KMS-11 (cell line): ENCODE results near the gene SDK2.

Experiments used
- H2AFZ ChIP-seq: fragments of 200-600 bp; sonication (generic); 2 replicates; pipeline ENCODE4 v1.6.1; 2016; ENCODE audit warnings: antibody characterized with exemption, mixed run types, low read depth
- H3K27ac ChIP-seq: fragments of 200-600 bp; sonication (generic); 2 replicates; pipeline ENCODE4 v1.6.1; 2016; ENCODE audit warnings: mild to moderate bottlenecking, mixed run types
- H3K27me3 ChIP-seq: fragments of 200-600 bp; sonication (generic); 2 replicates; pipeline ENCODE4 v1.6.1; 2017; ENCODE audit warnings: mild to moderate bottlenecking, low read depth, mixed run types, moderate library complexity; ENCODE audit not compliant: insufficient read depth
- H3K36me3 ChIP-seq: fragments of 200-600 bp; sonication (generic); 2 replicates; pipeline ENCODE4 v1.6.1; 2017; ENCODE audit warnings: mild to moderate bottlenecking, mixed run types; ENCODE audit not compliant: insufficient read depth
- H3K4me1 ChIP-seq: fragments of 200-600 bp; sonication (generic); 2 replicates; pipeline ENCODE4 v1.6.1; 2016; ENCODE audit warnings: mild to moderate bottlenecking, low read depth, mixed run types; ENCODE audit not compliant: poor library complexity, severe bottlenecking
- H3K4me2 ChIP-seq: fragments of 200-600 bp; sonication (generic); 2 replicates; pipeline ENCODE4 v1.7.0; 2016; ENCODE audit warnings: mild to moderate bottlenecking, mixed run types
- H3K4me3 ChIP-seq: fragments of 200-600 bp; sonication (generic); IDR thresholded peaks from 2 replicates; pipeline ENCODE4 v1.6.1; 2017; ENCODE audit warnings: low read depth, low read length, mixed read lengths; ENCODE audit not compliant: insufficient read depth
- H3K79me2 ChIP-seq: fragments of 200-600 bp; sonication (generic); 2 replicates; pipeline ENCODE4 v1.6.1; 2016; ENCODE audit warnings: low read depth, mixed run types; ENCODE audit not compliant: insufficient read depth
- H3K9ac ChIP-seq: fragments of 200-600 bp; sonication (generic); 2 replicates; pipeline ENCODE4 v1.6.1; 2016; ENCODE audit warnings: mild to moderate bottlenecking, mixed run types
- H4K20me1 ChIP-seq: fragments of 200-600 bp; sonication (generic); 2 replicates; pipeline ENCODE4 v1.6.1; 2016; ENCODE audit warnings: mild to moderate bottlenecking, mixed run types; ENCODE audit not compliant: insufficient read depth
- CTCF ChIP-seq: fragments of 200-600 bp; sonication (generic); conservative IDR thresholded peaks from 2 replicates; pipeline ENCODE4 v1.6.1; 2017; ENCODE audit warnings: low read depth, mild to moderate bottlenecking, antibody characterized with exemption, low read length, moderate library complexity, mixed read lengths

SDK2 gene

GRCh38 chr17:73566905-73567782, 77.1 kb downstream of the SDK2 start:
- Histone ChIP-seq H3K4me3 (no peak overlapping the region), H3K4me1 (no peaks in the 10 kb centered on the region), H3K9ac (no peak overlapping the region), H3K27ac (no peak overlapping the region), H3K27me3 (peaks cover 27% of the 10 kb centered on the region; the same call in 1 of the 2 replicates), H2AFZ (no peak overlapping the region), H3K36me3 (no peaks in the 10 kb centered on the region), H4K20me1 (no peaks in the 10 kb centered on the region), H3K79me2 (no peaks in the 10 kb centered on the region), H3K4me2 (no peak overlapping the region)
- TF ChIP-seq CTCF, result no peak

- Histone ChIP-seq H2AFZ (no peak overlapping the region), H3K4me1 (no peaks in the 10 kb centered on the region), H3K4me2 (no peak overlapping the region), H3K27ac (no peak overlapping the region), H4K20me1 (no peaks in the 10 kb centered on the region), H3K4me3 (no peak overlapping the region), H3K9ac (no peak overlapping the region), H3K79me2 (no peaks in the 10 kb centered on the region), H3K36me3 (no peaks in the 10 kb centered on the region), H3K27me3 (peaks cover 30% of the 10 kb centered on the region; the same call in 1 of the 2 replicates)
- no peak for TF ChIP-seq CTCF
These were observed 79.4 kb downstream of the SDK2 start for GRCh38 chr17:73564843-73565242.

- Histone ChIP-seq H3K9ac (no peak overlapping the region), H3K27ac (no peak overlapping the region), H3K4me3 (no peak overlapping the region), H3K4me2 (no peak overlapping the region), H2AFZ (no peak overlapping the region), H3K79me2 (no peaks in the 10 kb centered on the region), H3K27me3 (peaks cover 35% of the 10 kb centered on the region; the same call in 1 of the 2 replicates), H3K36me3 (no peaks in the 10 kb centered on the region), H3K4me1 (no peaks in the 10 kb centered on the region), H4K20me1 (no peaks in the 10 kb centered on the region)
- no peak for TF ChIP-seq CTCF
These were observed 81.3 kb downstream of the SDK2 start for GRCh38 chr17:73562896-73563295.

GRCh38 chr17:73561111-73561510, 83.1 kb downstream of the SDK2 start:
- H3K4me1 ChIP-seq, result no peaks in the 10 kb centered on the region
- H3K27me3 ChIP-seq, result peaks cover 44% of the 10 kb centered on the region
- no peak overlapping the region for H3K4me2 ChIP-seq
- TF ChIP-seq CTCF, result no peak
- no peaks in the 10 kb centered on the region for H4K20me1 ChIP-seq
- no peaks in the 10 kb centered on the region for H3K79me2 ChIP-seq
- no peak overlapping the region for H3K27ac ChIP-seq
- no peaks in the 10 kb centered on the region for H3K36me3 ChIP-seq
- no peak overlapping the region for H3K4me3 ChIP-seq
- H3K9ac ChIP-seq, result no peak overlapping the region
- no peak overlapping the region for H2AFZ ChIP-seq
